Keratinocyte (primary cell): ENCODE data around the gene ZMIZ1. TPM values are rescaled to one million over a fixed set of nuclear protein-coding genes. Genes with fewer than 3 reads are reported as not detected.

Source experiments
- DNase-seq: peaks from one replicate; pipeline ENCODE4 v3.0.0-alpha.2; 2011; ENCODE audit warnings: low read depth, missing footprints, low spot score
- FAIRE-seq: peaks from 2 replicates; lab custom pipeline; 2011; peaks lifted over from hg19 to GRCh38; lab: Jason Lieb, UNC
- H2AFZ ChIP-seq: 2 replicates; pipeline ENCODE4 v1.6.0; 2012; ENCODE audit warnings: low read length, control low read depth, inconsistent platforms; ENCODE audit not compliant: control insufficient read depth
- H3K27ac ChIP-seq: 2 replicates; pipeline ENCODE4 v1.5.1; 2011; ENCODE audit warnings: low read length; ENCODE audit not compliant: control insufficient read depth, insufficient read depth
- H3K27me3 ChIP-seq: 3 replicates; pipeline ENCODE4 v1.6.0; 2011; ENCODE audit warnings: low read length; ENCODE audit not compliant: control insufficient read depth, insufficient read depth; ENCODE audit errors: extremely low read depth
- H3K36me3 ChIP-seq, 2 experiments: 2 replicates in 1 of 2; 3 replicates in 1 of 2; pipeline ENCODE4 v1.5.1; 2011; ENCODE audit warnings: low read length in 2 of 2, mild to moderate bottlenecking in 1 of 2; ENCODE audit not compliant: control insufficient read depth in 2 of 2, insufficient read depth in 2 of 2; ENCODE audit errors: extremely low read depth in 1 of 2
- H3K4me1 ChIP-seq: 3 replicates; pipeline ENCODE4 v1.5.1; 2011; ENCODE audit warnings: low read length; ENCODE audit not compliant: control insufficient read depth, insufficient read depth; ENCODE audit errors: extremely low read depth
- H3K4me2 ChIP-seq: 3 replicates; pipeline ENCODE4 v1.6.0; 2011; ENCODE audit warnings: low read depth, low read length; ENCODE audit not compliant: control insufficient read depth, insufficient read depth; ENCODE audit errors: extremely low read depth
- H3K4me3 ChIP-seq, 3 experiments: fragments of 200-600 bp in 1 of 3; sonication (generic) in 1 of 3; 2 replicates in 2 of 3; 3 replicates in 1 of 3; pipeline ENCODE4 v1.5.1; 2011 to 2016; ENCODE audit warnings: low read length in 3 of 3, mild to moderate bottlenecking in 3 of 3, control low read depth in 2 of 3, inconsistent platforms in 1 of 3, low read depth in 1 of 3, mixed read lengths in 1 of 3, mixed run types in 1 of 3, moderate library complexity in 1 of 3; ENCODE audit not compliant: control insufficient read depth in 2 of 3, insufficient read depth in 2 of 3; ENCODE audit errors: extremely low read depth in 1 of 3
- H3K79me2 ChIP-seq: 2 replicates; pipeline ENCODE4 v1.6.0; 2012; ENCODE audit warnings: low read length; ENCODE audit not compliant: control insufficient read depth, insufficient read depth
- H3K9ac ChIP-seq: 3 replicates; pipeline ENCODE4 v1.6.0; 2011; ENCODE audit warnings: low read length; ENCODE audit not compliant: control insufficient read depth, insufficient read depth; ENCODE audit errors: extremely low read depth
- H3K9me1 ChIP-seq: 3 replicates; pipeline ENCODE4 v1.6.0; 2011; ENCODE audit warnings: low read length; ENCODE audit not compliant: control insufficient read depth, insufficient read depth; ENCODE audit errors: extremely low read depth
- H3K9me3 ChIP-seq: 2 replicates; pipeline ENCODE4 v1.5.1; 2012; ENCODE audit warnings: low read depth, low read length; ENCODE audit not compliant: control insufficient read depth
- H4K20me1 ChIP-seq: 3 replicates; pipeline ENCODE4 v1.6.0; 2011; ENCODE audit warnings: low read length; ENCODE audit not compliant: control insufficient read depth, insufficient read depth; ENCODE audit errors: extremely low read depth
- CTCF ChIP-seq, 3 experiments: IDR thresholded peaks in 1 of 3; conservative IDR thresholded peaks in 1 of 3; optimal IDR thresholded peaks in 1 of 3; 2 replicates in 2 of 3; 3 replicates in 1 of 3; pipeline versions ENCODE3 to v1.5.1; 2011; ENCODE audit warnings: low read length in 3 of 3, mild to moderate bottlenecking in 3 of 3, moderate library complexity in 2 of 3, control low read depth in 1 of 3, inconsistent platforms in 1 of 3; ENCODE audit not compliant: insufficient read depth in 2 of 3; ENCODE audit errors: extremely low read depth in 1 of 3
- EZH2 ChIP-seq: IDR thresholded peaks from one replicate; pipeline ENCODE4 v1.6.1; 2012; ENCODE audit warnings: inconsistent platforms, mild to moderate bottlenecking, low read length, moderate library complexity
- dilution Hi-C: fragments of 300-500 bp; cut with MboI; formaldehyde crosslinking; loops from one replicate; pipeline ENCODE4 v1.7.0; 2020; ENCODE audit warnings: low sequenced_read_pairs; ENCODE audit not compliant: extremely low pct_ligation_motif_present
- polyA plus RNA-seq, 5 experiments: library from polyadenylated mRNA; depleted of rRNA in 3 of 5; stranded (reverse) in 3 of 5; stranded (forward) in 1 of 5; unstranded in 1 of 5; fragments of >200 nt; gene quantifications; 1 replicate in 1 of 5; 2 replicates in 3 of 5; 3 replicates in 1 of 5; pipeline versions ENCODE4 v1.2.1 to v1.2.3, GENCODE V29; 2011 to 2012; ENCODE audit warnings: missing spikeins in 2 of 5, low read depth in 1 of 5, low replicate concordance in 1 of 5

ZMIZ1 gene
- polyA plus RNA-seq, 1 donor (not counting 4 experiments of a cell fraction or from before 2014, with no cell fraction given) = 1.8 TPM

- H3K79me2 ChIP-seq = no peaks in the 10 kb centered on the region
- FAIRE-seq = peak; percentile 67
- H3K4me2 ChIP-seq = peak overlapping the region; percentile 9
- H3K9me1 ChIP-seq = no peaks in the 10 kb centered on the region
- H3K27ac ChIP-seq = peak overlapping the region; percentile 85
- TF ChIP-seq CTCF (optimal IDR thresholded peaks at IDR 0.05 in 1 of 3, IDR thresholded peaks at IDR 0.05 in 1 of 3, conservative IDR thresholded peaks at IDR 0.05 in 1 of 3; ENCODE audit: extremely low read depth in 1 of 3, insufficient read depth in 2 of 3, low read length in 3 of 3) (no peak), EZH2 (no peak)
- no peak for DNase-seq
- no peaks in the 10 kb centered on the region for H3K36me3 ChIP-seq
- peaks cover 42% of the 10 kb centered on the region for H3K4me1 ChIP-seq
- H3K4me3 ChIP-seq = no peak overlapping the region
- no peaks in the 10 kb centered on the region for H4K20me1 ChIP-seq
- peaks cover 2% of the 10 kb centered on the region for H3K9me3 ChIP-seq
- no peaks in the 10 kb centered on the region for H3K27me3 ChIP-seq
- H3K9ac ChIP-seq = peak overlapping the region; percentile 22
- H2AFZ ChIP-seq = no peak overlapping the region
- dilution Hi-C loops = no loop called here
Observed at GRCh38 chr10:79333513-79333912, 264.7 kb downstream of the ZMIZ1 start.

- Histone ChIP-seq H3K9me1 (no peaks in the 10 kb centered on the region), H3K27ac (no peak overlapping the region), H3K36me3 (no peaks in the 10 kb centered on the region), H3K79me2 (no peaks in the 10 kb centered on the region), H2AFZ (no peak overlapping the region), H4K20me1 (no peaks in the 10 kb centered on the region), H3K9me3 (peaks cover 2% of the 10 kb centered on the region), H3K9ac (no peak overlapping the region), H3K27me3 (no peaks in the 10 kb centered on the region), H3K4me1 (peaks cover 31% of the 10 kb centered on the region), H3K4me3 (no peak overlapping the region), H3K4me2 (no peak overlapping the region)
- DNase-seq (no peak), FAIRE-seq (no peak)
- no peak for TF ChIP-seq EZH2
- TF ChIP-seq CTCF (optimal IDR thresholded peaks at IDR 0.05 in 1 of 3, IDR thresholded peaks at IDR 0.05 in 1 of 3, conservative IDR thresholded peaks at IDR 0.05 in 1 of 3; ENCODE audit: extremely low read depth in 1 of 3, insufficient read depth in 2 of 3, low read length in 3 of 3) = no peak
- dilution Hi-C loops = no loop called here
Observed at GRCh38 chr10:79334573-79334972, 265.8 kb downstream of the ZMIZ1 start.
